Loucy (cell line): ENCODE data around the gene TGFB3.

ENCODE experiments used
- H2AFZ ChIP-seq: fragments of 200-600 bp; sonication (generic); 2 replicates; pipeline ENCODE4 v1.6.0; 2016; ENCODE audit warnings: antibody characterized with exemption, mild to moderate bottlenecking, low read length, moderate library complexity
- H3F3A ChIP-seq: fragments of 200-600 bp; 2 replicates; pipeline ENCODE4 v1.6.0; 2016; ENCODE audit warnings: antibody characterized with exemption, low read depth, mild to moderate bottlenecking
- H3K27me3 ChIP-seq: fragments of 200-600 bp; sonication (generic); 2 replicates; pipeline ENCODE4 v1.6.1; 2014; ENCODE audit warnings: low read length, mild to moderate bottlenecking; ENCODE audit not compliant: insufficient read depth, poor library complexity, severe bottlenecking
- H3K36me3 ChIP-seq: fragments of 200-600 bp; sonication (generic); 2 replicates; pipeline ENCODE4 v1.6.1; 2016; ENCODE audit warnings: low read length; ENCODE audit not compliant: insufficient read depth
- H3K4me1 ChIP-seq: fragments of 200-600 bp; sonication (generic); 2 replicates; pipeline ENCODE4 v1.5.1; 2014; ENCODE audit warnings: low read length, mild to moderate bottlenecking; ENCODE audit not compliant: insufficient read depth, poor library complexity, severe bottlenecking
- H3K4me2 ChIP-seq: fragments of 200-600 bp; sonication (generic); 2 replicates; pipeline ENCODE4 v1.6.0; 2014; ENCODE audit warnings: antibody characterized with exemption, low read length, low read depth, mild to moderate bottlenecking; ENCODE audit not compliant: poor library complexity, severe bottlenecking
- H3K4me3 ChIP-seq: fragments of 200-600 bp; sonication (generic); 2 replicates; pipeline ENCODE4 v1.5.1; 2014; ENCODE audit warnings: low read length, mild to moderate bottlenecking, mixed read lengths; ENCODE audit not compliant: poor library complexity, severe bottlenecking
- H3K79me2 ChIP-seq: fragments of 200-600 bp; sonication (generic); 2 replicates; pipeline ENCODE4 v1.6.1; 2014; ENCODE audit warnings: low read length; ENCODE audit not compliant: insufficient read depth
- H3K9ac ChIP-seq: fragments of 200-600 bp; sonication (generic); 2 replicates; pipeline ENCODE4 v1.6.0; 2014; ENCODE audit warnings: mild to moderate bottlenecking, low read depth, low read length, moderate library complexity; ENCODE audit not compliant: poor library complexity, severe bottlenecking
- H3K9me2 ChIP-seq: fragments of 200-600 bp; sonication (generic); replicated peaks from 2 replicates; pipeline ENCODE4 v1.6.1; 2016; ENCODE audit warnings: low read depth, low read length, mixed read lengths
- H3K9me3 ChIP-seq: fragments of 200-600 bp; sonication (generic); 2 replicates; pipeline ENCODE4 v1.6.1; 2014; ENCODE audit warnings: mild to moderate bottlenecking, antibody characterized with exemption, low read length, low read depth; ENCODE audit not compliant: insufficient read depth
- H4K20me1 ChIP-seq: fragments of 200-600 bp; sonication (generic); 2 replicates; pipeline ENCODE4 v1.6.0; 2014; ENCODE audit warnings: antibody characterized with exemption, low read length, mild to moderate bottlenecking; ENCODE audit not compliant: insufficient read depth, poor library complexity, severe bottlenecking
- EZH2phosphoT487 ChIP-seq: fragments of 200-600 bp; IDR thresholded peaks from 2 replicates; pipeline ENCODE4 v1.6.1; 2018; ENCODE audit warnings: antibody characterized with exemption, mild to moderate bottlenecking, moderate library complexity, borderline replicate concordance
- TF ChIP-seq, protein P1 (sequence below): fragments of 200-600 bp; sonication (generic); conservative IDR thresholded peaks from 2 replicates; pipeline ENCODE4 v1.5.1; 2014; ENCODE audit warnings: mild to moderate bottlenecking, antibody characterized with exemption, low read length

TGFB3 gene

DNA sequence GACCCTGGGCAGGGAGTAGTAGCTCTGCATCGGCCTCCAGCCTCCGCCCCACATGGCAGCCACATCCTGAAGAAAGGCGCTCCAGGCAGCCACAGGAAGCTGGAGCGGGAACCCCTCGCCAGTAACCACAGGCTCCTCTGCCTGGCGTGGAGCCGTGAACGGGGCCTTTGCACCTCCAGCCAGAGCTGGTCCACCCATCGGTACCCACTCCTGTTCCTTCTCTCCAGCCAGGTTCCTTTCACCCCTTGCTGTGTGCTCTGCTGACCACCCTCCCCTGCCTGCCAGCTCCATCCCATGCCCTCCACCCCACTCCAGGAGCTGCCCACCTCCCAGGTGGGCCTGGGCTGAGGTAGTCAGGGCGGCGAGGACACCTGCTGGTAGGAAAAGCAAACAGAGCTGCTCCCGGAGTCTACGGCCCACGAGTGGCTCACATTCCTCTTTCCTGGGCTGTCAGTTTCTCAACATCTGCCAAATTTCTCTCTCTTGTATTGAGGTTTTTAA is 2.7 kb downstream of the TGFB3 start:
- no peak overlapping the region for H3K4me3 ChIP-seq
- no peak overlapping the region for H3K9ac ChIP-seq
- no peaks in the 10 kb centered on the region for H3K9me3 ChIP-seq
- no peaks in the 10 kb centered on the region for H3F3A ChIP-seq
- no peaks in the 10 kb centered on the region for H3K9me2 ChIP-seq
- H3K4me1 ChIP-seq = peaks cover 7% of the 10 kb centered on the region
- H4K20me1 ChIP-seq = no peaks in the 10 kb centered on the region
- H3K27me3 ChIP-seq = no peaks in the 10 kb centered on the region
- TF ChIP-seq, protein P1, sequence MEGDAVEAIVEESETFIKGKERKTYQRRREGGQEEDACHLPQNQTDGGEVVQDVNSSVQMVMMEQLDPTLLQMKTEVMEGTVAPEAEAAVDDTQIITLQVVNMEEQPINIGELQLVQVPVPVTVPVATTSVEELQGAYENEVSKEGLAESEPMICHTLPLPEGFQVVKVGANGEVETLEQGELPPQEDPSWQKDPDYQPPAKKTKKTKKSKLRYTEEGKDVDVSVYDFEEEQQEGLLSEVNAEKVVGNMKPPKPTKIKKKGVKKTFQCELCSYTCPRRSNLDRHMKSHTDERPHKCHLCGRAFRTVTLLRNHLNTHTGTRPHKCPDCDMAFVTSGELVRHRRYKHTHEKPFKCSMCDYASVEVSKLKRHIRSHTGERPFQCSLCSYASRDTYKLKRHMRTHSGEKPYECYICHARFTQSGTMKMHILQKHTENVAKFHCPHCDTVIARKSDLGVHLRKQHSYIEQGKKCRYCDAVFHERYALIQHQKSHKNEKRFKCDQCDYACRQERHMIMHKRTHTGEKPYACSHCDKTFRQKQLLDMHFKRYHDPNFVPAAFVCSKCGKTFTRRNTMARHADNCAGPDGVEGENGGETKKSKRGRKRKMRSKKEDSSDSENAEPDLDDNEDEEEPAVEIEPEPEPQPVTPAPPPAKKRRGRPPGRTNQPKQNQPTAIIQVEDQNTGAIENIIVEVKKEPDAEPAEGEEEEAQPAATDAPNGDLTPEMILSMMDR = peak; percentile 75
- TF ChIP-seq EZH2phosphoT487 = no peak
- H3K36me3 ChIP-seq = no peaks in the 10 kb centered on the region
- no peak overlapping the region for H2AFZ ChIP-seq
- no peaks in the 10 kb centered on the region for H3K79me2 ChIP-seq
- no peak overlapping the region for H3K4me2 ChIP-seq

DNA sequence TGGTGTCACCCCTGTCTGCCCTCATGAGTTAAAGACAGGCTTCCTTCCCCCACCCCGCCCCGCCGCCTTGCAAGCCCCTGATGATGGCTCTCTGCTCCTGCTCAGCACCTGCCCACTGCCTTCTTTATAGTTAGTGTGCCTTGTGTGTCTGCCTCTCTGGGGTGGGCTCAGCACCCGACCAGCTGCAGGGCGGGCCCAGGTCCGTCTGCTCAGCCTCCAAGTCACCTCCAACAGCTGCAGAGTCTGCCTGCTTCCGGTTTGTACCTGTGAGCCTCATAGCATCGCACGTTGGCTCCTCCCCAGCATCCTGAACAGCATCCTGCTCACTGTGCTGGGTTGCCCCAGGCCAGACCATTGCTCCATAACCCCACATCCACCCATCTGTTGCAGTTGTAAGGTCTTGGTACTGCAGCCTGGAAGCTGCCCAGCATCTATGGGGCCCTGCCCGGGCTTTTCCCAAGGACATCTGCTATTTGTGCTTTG is 3.5 kb downstream of the TGFB3 start:
- no peaks in the 10 kb centered on the region for H3K27me3 ChIP-seq
- no peak overlapping the region for H3K4me3 ChIP-seq
- no peaks in the 10 kb centered on the region for H3K9me3 ChIP-seq
- no peak overlapping the region for H3K9ac ChIP-seq
- no peak overlapping the region for H2AFZ ChIP-seq
- no peaks in the 10 kb centered on the region for H3K79me2 ChIP-seq
- H3K36me3 ChIP-seq = no peaks in the 10 kb centered on the region
- H4K20me1 ChIP-seq = no peaks in the 10 kb centered on the region
- no peak for TF ChIP-seq EZH2phosphoT487
- TF ChIP-seq, protein P1 = no peak
- peaks cover 7% of the 10 kb centered on the region for H3K4me1 ChIP-seq
- no peak overlapping the region for H3K4me2 ChIP-seq
- no peaks in the 10 kb centered on the region for H3F3A ChIP-seq
- no peaks in the 10 kb centered on the region for H3K9me2 ChIP-seq

DNA sequence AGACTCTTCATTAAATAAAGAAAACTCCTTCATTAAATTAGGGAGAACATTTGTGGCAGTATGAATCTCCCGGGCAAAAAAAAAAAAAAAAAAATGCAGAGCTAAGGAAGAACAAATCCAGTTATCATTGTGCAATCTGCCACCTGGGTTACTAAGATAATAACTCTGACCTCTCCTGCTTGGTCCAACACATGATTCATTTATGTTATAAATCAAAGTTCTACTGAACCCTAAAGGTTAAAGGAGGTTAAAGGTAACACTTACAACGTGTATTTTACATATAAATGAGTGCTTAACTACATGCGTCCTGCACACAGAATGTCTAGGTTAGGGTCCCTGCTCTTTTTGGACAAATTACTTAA is 4.2 kb downstream of the TGFB3 start:
- no peak overlapping the region for H3K9ac ChIP-seq
- no peaks in the 10 kb centered on the region for H3F3A ChIP-seq
- H3K27me3 ChIP-seq = no peaks in the 10 kb centered on the region
- H3K9me2 ChIP-seq = no peaks in the 10 kb centered on the region
- no peak overlapping the region for H3K4me2 ChIP-seq
- TF ChIP-seq, protein P1 = no peak
- TF ChIP-seq EZH2phosphoT487 = no peak
- no peak overlapping the region for H3K4me3 ChIP-seq
- no peaks in the 10 kb centered on the region for H3K9me3 ChIP-seq
- H3K36me3 ChIP-seq = no peaks in the 10 kb centered on the region
- H4K20me1 ChIP-seq = no peaks in the 10 kb centered on the region
- peaks cover 7% of the 10 kb centered on the region for H3K4me1 ChIP-seq
- H3K79me2 ChIP-seq = no peaks in the 10 kb centered on the region
- no peak overlapping the region for H2AFZ ChIP-seq
